Activated T-cell treated with anti-CD3 and anti-CD28 coated beads, Interleukin-2, amount 50 U/mL, for 72 hours (primary cell): ENCODE data around the gene TLE1. TPM values are rescaled to one million over a fixed set of nuclear protein-coding genes. Genes with fewer than 3 reads are reported as not detected.

Source experiments
- ATAC-seq, 2 donors: fragments of 150-1000 bp; cut with Tn5 transposase; replicated peaks in 1 of 2; 2 replicates each; pipeline ENCODE4 v1.10.0; 2021; ENCODE audit warnings: moderate library complexity in 2 of 2, mild to moderate bottlenecking in 1 of 2
- DNase-seq, 2 donors: peaks; one replicate each; pipeline ENCODE4 v3.0.0; 2021 to 2022; ENCODE audit warnings: mixed read lengths in 1 of 2
- H3K27ac Mint-ChIP-seq: one replicate; pipeline ENCODE4 v1.8.0; 2022; ENCODE audit warnings: mild to moderate bottlenecking, moderate library complexity, mixed read lengths
- H3K27me3 Mint-ChIP-seq: one replicate; pipeline ENCODE4 v1.8.0; 2022; ENCODE audit warnings: low read depth, mixed read lengths
- H3K36me3 Mint-ChIP-seq, 2 donors: one replicate each; pipeline ENCODE4 v1.8.0; 2022; ENCODE audit warnings: mixed read lengths in 2 of 2, mild to moderate bottlenecking in 1 of 2; ENCODE audit not compliant: insufficient read depth in 2 of 2
- H3K4me1 Mint-ChIP-seq: one replicate; pipeline ENCODE4 v1.8.0; 2022; ENCODE audit warnings: low read depth, mixed read lengths
- H3K4me3 Mint-ChIP-seq, 2 donors: one replicate each; pipeline ENCODE4 v1.8.0; 2022; ENCODE audit warnings: mild to moderate bottlenecking in 2 of 2, mixed read lengths in 2 of 2, moderate library complexity in 2 of 2
- H3K9me3 Mint-ChIP-seq, 2 donors: one replicate each; pipeline ENCODE4 v1.8.0; 2022; ENCODE audit warnings: mixed read lengths in 2 of 2
- total RNA-seq, 2 donors: library from RNA; stranded (reverse); gene quantifications; one replicate each; pipeline ENCODE4 v1.2.3, GENCODE V29; 2022

The TLE1 gene
- total RNA-seq, 2 donors from 2014 or later: 0.30 to 0.34 TPM

- H3K4me1 Mint-ChIP-seq: peaks cover 21% of the 10 kb centered on the region
- H3K9me3 Mint-ChIP-seq: no peaks in the 10 kb centered on the region
- no peak for ATAC-seq
- peaks cover 0 to 3% of the 10 kb centered on the region in 2 donors for H3K36me3 Mint-ChIP-seq
- DNase-seq: no peak
- no peak overlapping the region for H3K27ac Mint-ChIP-seq
- peaks cover 29% of the 10 kb centered on the region for H3K27me3 Mint-ChIP-seq
- H3K4me3 Mint-ChIP-seq: no peak overlapping the region
Observed at GRCh38 chr9:81682797-81683196, 6.5 kb downstream of the TLE1 start.

GRCh38 chr9:81682177-81682576 is 7.2 kb downstream of the TLE1 start:
- DNase-seq (no peak), ATAC-seq (no peak)
- peaks cover 0 to 3% of the 10 kb centered on the region in 2 donors for H3K36me3 Mint-ChIP-seq
- peaks cover 29% of the 10 kb centered on the region for H3K27me3 Mint-ChIP-seq
- peaks cover 14% of the 10 kb centered on the region for H3K4me1 Mint-ChIP-seq
- H3K4me3 Mint-ChIP-seq: no peak overlapping the region
- no peak overlapping the region for H3K27ac Mint-ChIP-seq
- no peaks in the 10 kb centered on the region for H3K9me3 Mint-ChIP-seq

- H3K4me3 Mint-ChIP-seq: no peak overlapping the region
- H3K9me3 Mint-ChIP-seq: no peaks in the 10 kb centered on the region
- DNase-seq: no peak
- H3K27me3 Mint-ChIP-seq: peaks cover 29% of the 10 kb centered on the region
- H3K36me3 Mint-ChIP-seq: no peaks in the 10 kb centered on the region
- ATAC-seq: no peak
- peaks cover 9% of the 10 kb centered on the region for H3K4me1 Mint-ChIP-seq
- no peak overlapping the region for H3K27ac Mint-ChIP-seq
Observed at GRCh38 chr9:81680506-81680905, 8.8 kb downstream of the TLE1 start.

- ATAC-seq: no peak
Observed at GRCh38 chr9:81680006-81680405, 9.3 kb downstream of the TLE1 start.

DNA sequence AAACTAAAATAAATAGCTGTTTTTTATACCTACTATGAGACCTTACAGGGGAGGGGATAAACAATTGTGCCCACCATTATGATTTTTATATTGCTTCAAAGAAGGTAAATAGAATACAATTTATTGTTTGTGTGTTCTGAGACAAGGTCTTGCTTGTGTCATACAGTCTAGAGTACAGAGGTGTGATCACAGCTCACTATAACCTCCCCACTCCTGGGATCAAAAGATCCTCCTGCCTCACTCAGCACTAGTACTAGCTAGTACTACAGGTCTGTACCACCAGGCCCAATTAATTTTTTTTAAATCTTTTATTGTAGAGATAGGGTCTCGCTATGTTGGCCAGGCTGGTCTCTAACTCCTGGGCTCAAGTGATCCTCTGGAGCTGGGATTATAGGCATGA is 11.3 kb downstream of the TLE1 start:
- no peaks in the 10 kb centered on the region for H3K36me3 Mint-ChIP-seq
- peaks cover 9% of the 10 kb centered on the region for H3K4me1 Mint-ChIP-seq
- H3K4me3 Mint-ChIP-seq: no peak overlapping the region
- ATAC-seq (no peak), DNase-seq (no peak)
- H3K27ac Mint-ChIP-seq: no peak overlapping the region
- H3K27me3 Mint-ChIP-seq: peaks cover 29% of the 10 kb centered on the region
- H3K9me3 Mint-ChIP-seq: no peaks in the 10 kb centered on the region

More at GRCh38 chr9:81680006-81680405, 9.3 kb downstream of the TLE1 start:
- H3K9me3 Mint-ChIP-seq: no peaks in the 10 kb centered on the region
- H3K27ac Mint-ChIP-seq: no peak overlapping the region
- no peak overlapping the region for H3K4me3 Mint-ChIP-seq
- no peaks in the 10 kb centered on the region for H3K36me3 Mint-ChIP-seq
- peaks cover 29% of the 10 kb centered on the region for H3K27me3 Mint-ChIP-seq
- no peak for DNase-seq
- peaks cover 9% of the 10 kb centered on the region for H3K4me1 Mint-ChIP-seq

- Mint-ChIP-seq H3K27ac (no peak overlapping the region), H3K4me1 (no peaks in the 10 kb centered on the region), H3K27me3 (peaks cover 13% of the 10 kb centered on the region)
Observed at GRCh38 chr9:81676395-81676794, 13.0 kb downstream of the TLE1 start.

GRCh38 chr9:81673310-81673709 is 16.0 kb downstream of the TLE1 start:
- H3K27me3 Mint-ChIP-seq: no peaks in the 10 kb centered on the region
- no peak for ATAC-seq
- no peak overlapping the region for H3K27ac Mint-ChIP-seq
- no peaks in the 10 kb centered on the region for H3K4me1 Mint-ChIP-seq
- H3K36me3 Mint-ChIP-seq: no peaks in the 10 kb centered on the region
- no peaks in the 10 kb centered on the region for H3K9me3 Mint-ChIP-seq
- no peak overlapping the region for H3K4me3 Mint-ChIP-seq
- DNase-seq: no peak

More at GRCh38 chr9:81676395-81676794, 13.0 kb downstream of the TLE1 start:
- Mint-ChIP-seq H3K4me3 (no peak overlapping the region), H3K9me3 (no peaks in the 10 kb centered on the region), H3K36me3 (no peaks in the 10 kb centered on the region)
- ATAC-seq: no peak
- no peak for DNase-seq

DNA sequence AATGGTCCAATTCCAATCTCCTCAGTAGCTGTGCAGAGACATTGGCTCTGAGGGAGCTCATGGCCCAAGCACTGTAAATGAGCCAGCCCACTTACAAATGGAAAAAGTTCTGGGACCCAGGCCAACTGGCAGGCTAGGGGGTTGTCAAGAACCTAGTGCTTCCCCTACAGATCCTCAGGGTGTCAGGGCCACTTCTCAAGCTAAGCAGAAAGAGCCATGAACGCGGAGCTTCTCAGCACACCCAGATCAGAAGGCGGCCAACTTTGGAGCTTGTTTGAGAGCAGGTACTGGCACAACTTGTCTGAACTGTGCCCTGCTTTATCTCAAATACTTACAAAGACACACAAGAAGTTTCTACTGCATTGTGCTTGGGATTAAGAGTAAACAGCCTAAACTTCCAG is 17.5 kb downstream of the TLE1 start:
- no peaks in the 10 kb centered on the region for H3K27me3 Mint-ChIP-seq
- no peaks in the 10 kb centered on the region for H3K36me3 Mint-ChIP-seq
- H3K4me1 Mint-ChIP-seq: no peaks in the 10 kb centered on the region
- no peaks in the 10 kb centered on the region for H3K9me3 Mint-ChIP-seq
- ATAC-seq (no peak), DNase-seq (no peak)
- no peak overlapping the region for H3K27ac Mint-ChIP-seq
- H3K4me3 Mint-ChIP-seq: no peak overlapping the region

- no peaks in the 10 kb centered on the region for H3K9me3 Mint-ChIP-seq
- H3K27ac Mint-ChIP-seq: no peak overlapping the region
- no peaks in the 10 kb centered on the region for H3K27me3 Mint-ChIP-seq
- H3K36me3 Mint-ChIP-seq: no peaks in the 10 kb centered on the region
- H3K4me1 Mint-ChIP-seq: no peaks in the 10 kb centered on the region
- H3K4me3 Mint-ChIP-seq: no peak overlapping the region
- no peak for ATAC-seq
- DNase-seq: no peak
Observed at GRCh38 chr9:81669866-81670265, 19.5 kb downstream of the TLE1 start.

DNA sequence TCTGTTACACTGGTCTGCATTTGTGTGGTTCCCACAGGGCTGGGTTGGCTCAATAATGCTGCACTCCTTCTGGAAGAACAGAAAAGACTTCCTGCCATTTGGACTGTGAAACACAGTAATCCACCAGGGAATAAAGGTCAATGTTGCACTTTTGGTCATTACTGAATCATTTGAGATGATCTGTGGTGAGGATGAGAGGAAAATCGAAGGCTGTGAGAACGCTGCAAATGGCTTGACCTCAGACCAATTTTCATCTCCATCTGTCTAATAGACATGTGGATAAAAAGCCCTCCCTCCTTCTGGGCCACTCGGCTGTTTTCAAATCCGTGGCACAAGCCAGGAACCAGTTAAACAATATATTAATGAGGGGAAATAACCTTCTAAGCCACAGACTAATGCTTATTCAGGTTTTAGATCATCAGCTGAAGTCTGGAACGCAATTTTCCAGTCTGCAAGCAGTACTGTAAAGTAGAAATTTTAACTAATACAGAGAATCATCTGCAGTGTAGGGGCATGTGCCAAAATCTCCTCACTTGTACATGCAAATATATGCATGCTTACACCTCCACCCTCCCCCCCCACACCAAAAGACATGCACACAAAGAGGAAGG is 20.2 kb downstream of the TLE1 start:
- no peak for ATAC-seq
- Mint-ChIP-seq H3K27ac (no peak overlapping the region), H3K36me3 (no peaks in the 10 kb centered on the region), H3K4me3 (no peak overlapping the region), H3K9me3 (no peaks in the 10 kb centered on the region), H3K4me1 (no peaks in the 10 kb centered on the region), H3K27me3 (no peaks in the 10 kb centered on the region)
- DNase-seq: no peak

DNA sequence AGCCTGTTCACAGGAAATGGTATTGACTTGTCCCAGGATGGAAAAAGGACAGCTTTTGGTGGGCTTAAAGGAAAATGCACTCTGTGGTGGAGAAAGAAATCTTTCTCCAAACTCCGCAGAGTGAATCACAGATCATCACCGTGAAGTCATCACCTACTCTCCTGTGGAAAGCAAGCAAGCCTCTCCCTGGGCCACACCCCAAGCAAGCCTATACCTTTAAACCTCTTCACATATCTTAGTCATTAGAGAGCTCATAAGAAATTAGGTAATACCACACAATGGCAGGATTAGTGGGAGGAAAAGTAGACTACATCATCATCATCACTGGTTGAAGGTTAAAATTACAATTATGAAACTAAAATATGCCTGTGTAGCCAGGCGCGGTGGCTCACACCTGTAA is 23.2 kb downstream of the TLE1 start:
- H3K9me3 Mint-ChIP-seq: no peaks in the 10 kb centered on the region
- no peaks in the 10 kb centered on the region for H3K4me1 Mint-ChIP-seq
- H3K27me3 Mint-ChIP-seq: no peaks in the 10 kb centered on the region
- no peak overlapping the region for H3K27ac Mint-ChIP-seq
- H3K36me3 Mint-ChIP-seq: no peaks in the 10 kb centered on the region
- no peak for DNase-seq
- no peak overlapping the region for H3K4me3 Mint-ChIP-seq
- no peak for ATAC-seq

DNA sequence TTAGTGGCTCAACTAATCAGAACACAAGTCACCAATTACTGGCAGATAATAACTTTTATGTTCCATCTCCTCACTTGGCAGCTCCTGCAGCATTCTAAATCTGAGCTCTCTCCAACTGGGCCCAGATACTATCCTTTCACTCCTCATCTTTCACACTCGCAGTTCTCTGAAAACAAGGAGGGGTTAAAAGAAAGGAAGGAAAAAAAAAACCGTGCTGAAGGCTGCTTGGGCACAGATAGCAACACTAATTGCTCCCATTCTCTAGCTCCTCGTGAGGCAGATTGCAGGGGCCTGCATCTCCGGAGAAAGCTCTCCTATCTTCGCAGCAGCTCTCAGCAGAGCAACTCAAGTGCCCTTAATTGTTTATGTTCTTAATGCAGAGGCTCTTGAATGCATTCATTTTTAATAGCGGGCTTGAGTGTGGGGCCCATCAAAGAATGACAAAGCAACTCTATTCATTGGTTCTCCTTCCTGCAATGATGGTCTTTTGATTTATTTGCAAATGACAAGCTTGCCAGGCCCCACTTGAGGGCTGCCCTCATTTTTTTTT is 23.9 kb downstream of the TLE1 start:
- ATAC-seq (no peak), DNase-seq (no peak)
- no peaks in the 10 kb centered on the region for H3K36me3 Mint-ChIP-seq
- H3K4me3 Mint-ChIP-seq: no peak overlapping the region
- no peaks in the 10 kb centered on the region for H3K4me1 Mint-ChIP-seq
- no peaks in the 10 kb centered on the region for H3K9me3 Mint-ChIP-seq
- H3K27ac Mint-ChIP-seq: no peak overlapping the region
- no peaks in the 10 kb centered on the region for H3K27me3 Mint-ChIP-seq

GRCh38 chr9:81664638-81665222 is 24.6 kb downstream of the TLE1 start:
- no peak overlapping the region for H3K4me3 Mint-ChIP-seq
- no peaks in the 10 kb centered on the region for H3K36me3 Mint-ChIP-seq
- no peak overlapping the region for H3K27ac Mint-ChIP-seq
- no peaks in the 10 kb centered on the region for H3K27me3 Mint-ChIP-seq
- ATAC-seq: no peak
- no peaks in the 10 kb centered on the region for H3K9me3 Mint-ChIP-seq
- no peaks in the 10 kb centered on the region for H3K4me1 Mint-ChIP-seq
- DNase-seq: no peak

GRCh38 chr9:81661339-81661738 is 28.0 kb downstream of the TLE1 start:
- DNase-seq (no peak), ATAC-seq (no peak)
- Mint-ChIP-seq H3K9me3 (no peaks in the 10 kb centered on the region), H3K4me1 (no peaks in the 10 kb centered on the region), H3K27me3 (no peaks in the 10 kb centered on the region), H3K27ac (no peak overlapping the region), H3K4me3 (no peak overlapping the region), H3K36me3 (no peaks in the 10 kb centered on the region)
